HEK293 (cell line): ENCODE measurements around the gene ITGA7.

Experiments used
- ZNF274 ChIP-seq, 2 experiments: fragments of 200-500 bp in 1 of 2; fragments of 450-650 bp in 1 of 2; sonication (Bioruptor generic) in 1 of 2; formaldehyde crosslinking in 1 of 2; IDR thresholded peaks; 2 replicates each; pipeline versions ENCODE4 v1.5.1 to v1.6.1; 2014 to 2016; ENCODE audit warnings: borderline replicate concordance in 1 of 2, inconsistent platforms in 1 of 2, low read length in 1 of 2, missing biosample characterization in 1 of 2, missing genetic modification characterization in 1 of 2
- ZNF350 ChIP-seq: fragments of 450-650 bp; formaldehyde crosslinking; IDR thresholded peaks from 2 replicates; pipeline ENCODE4 v1.5.0; 2017; ENCODE audit warnings: missing biosample characterization, mild to moderate bottlenecking, missing genetic modification characterization
- ZNF585B ChIP-seq: fragments of 450-650 bp; formaldehyde crosslinking; IDR thresholded peaks from 2 replicates; pipeline ENCODE4 v1.5.1; 2016; ENCODE audit warnings: missing biosample characterization, missing genetic modification characterization
- ZNF792 ChIP-seq: fragments of 450-650 bp; formaldehyde crosslinking; IDR thresholded peaks from 2 replicates; pipeline ENCODE4 v1.5.1; 2016; ENCODE audit warnings: missing biosample characterization, missing genetic modification characterization
- TF ChIP-seq, protein P1 (sequence below): fragments of 450-650 bp; formaldehyde crosslinking; IDR thresholded peaks from 2 replicates; pipeline ENCODE4 v1.5.1; 2016; ENCODE audit warnings: missing biosample characterization, missing genetic modification characterization
- TF ChIP-seq, protein P2 (sequence below): fragments of 450-650 bp; formaldehyde crosslinking; IDR thresholded peaks from 2 replicates; pipeline ENCODE4 v1.5.1; 2016; ENCODE audit warnings: missing biosample characterization, missing genetic modification characterization
- TF ChIP-seq, protein P3 (sequence below): fragments of 450-650 bp; formaldehyde crosslinking; IDR thresholded peaks from 2 replicates; pipeline ENCODE4 v1.5.1; 2016; ENCODE audit warnings: missing biosample characterization, missing genetic modification characterization
- TF ChIP-seq, protein P4 (sequence below): fragments of 450-650 bp; formaldehyde crosslinking; IDR thresholded peaks from 2 replicates; pipeline ENCODE4 v1.5.1; 2016; ENCODE audit warnings: missing biosample characterization, missing genetic modification characterization, low read depth

DNA sequence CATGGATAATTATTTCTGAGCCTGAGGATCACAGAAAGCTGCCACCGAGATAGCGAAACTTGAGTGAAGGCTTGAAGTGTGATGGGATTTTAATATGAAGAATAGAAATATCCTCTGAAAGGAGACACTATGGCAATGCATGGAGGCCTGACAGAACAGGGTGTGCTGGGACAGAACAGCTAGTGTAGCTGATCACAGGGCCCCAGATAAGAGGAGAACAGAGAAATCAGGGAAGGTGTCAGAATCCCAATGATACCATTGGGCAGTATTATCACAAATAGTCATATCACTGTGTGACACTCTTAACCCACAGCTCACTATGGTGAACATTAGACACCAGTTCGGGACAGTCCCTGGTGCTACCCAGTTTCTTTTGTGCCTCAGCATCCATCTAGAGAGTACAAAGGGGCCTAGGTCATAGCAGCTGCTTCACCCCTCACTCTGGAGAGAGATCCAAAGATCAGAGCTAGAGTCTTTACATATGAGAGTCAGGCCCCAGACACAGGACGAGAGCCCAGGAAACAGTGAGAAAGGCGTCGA lies 71.5 kb downstream of the ITGA7 start:
- TF ChIP-seq, protein P1, sequence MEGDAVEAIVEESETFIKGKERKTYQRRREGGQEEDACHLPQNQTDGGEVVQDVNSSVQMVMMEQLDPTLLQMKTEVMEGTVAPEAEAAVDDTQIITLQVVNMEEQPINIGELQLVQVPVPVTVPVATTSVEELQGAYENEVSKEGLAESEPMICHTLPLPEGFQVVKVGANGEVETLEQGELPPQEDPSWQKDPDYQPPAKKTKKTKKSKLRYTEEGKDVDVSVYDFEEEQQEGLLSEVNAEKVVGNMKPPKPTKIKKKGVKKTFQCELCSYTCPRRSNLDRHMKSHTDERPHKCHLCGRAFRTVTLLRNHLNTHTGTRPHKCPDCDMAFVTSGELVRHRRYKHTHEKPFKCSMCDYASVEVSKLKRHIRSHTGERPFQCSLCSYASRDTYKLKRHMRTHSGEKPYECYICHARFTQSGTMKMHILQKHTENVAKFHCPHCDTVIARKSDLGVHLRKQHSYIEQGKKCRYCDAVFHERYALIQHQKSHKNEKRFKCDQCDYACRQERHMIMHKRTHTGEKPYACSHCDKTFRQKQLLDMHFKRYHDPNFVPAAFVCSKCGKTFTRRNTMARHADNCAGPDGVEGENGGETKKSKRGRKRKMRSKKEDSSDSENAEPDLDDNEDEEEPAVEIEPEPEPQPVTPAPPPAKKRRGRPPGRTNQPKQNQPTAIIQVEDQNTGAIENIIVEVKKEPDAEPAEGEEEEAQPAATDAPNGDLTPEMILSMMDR (tag by site-specific recombination) = no peak
- TF ChIP-seq, protein P2, sequence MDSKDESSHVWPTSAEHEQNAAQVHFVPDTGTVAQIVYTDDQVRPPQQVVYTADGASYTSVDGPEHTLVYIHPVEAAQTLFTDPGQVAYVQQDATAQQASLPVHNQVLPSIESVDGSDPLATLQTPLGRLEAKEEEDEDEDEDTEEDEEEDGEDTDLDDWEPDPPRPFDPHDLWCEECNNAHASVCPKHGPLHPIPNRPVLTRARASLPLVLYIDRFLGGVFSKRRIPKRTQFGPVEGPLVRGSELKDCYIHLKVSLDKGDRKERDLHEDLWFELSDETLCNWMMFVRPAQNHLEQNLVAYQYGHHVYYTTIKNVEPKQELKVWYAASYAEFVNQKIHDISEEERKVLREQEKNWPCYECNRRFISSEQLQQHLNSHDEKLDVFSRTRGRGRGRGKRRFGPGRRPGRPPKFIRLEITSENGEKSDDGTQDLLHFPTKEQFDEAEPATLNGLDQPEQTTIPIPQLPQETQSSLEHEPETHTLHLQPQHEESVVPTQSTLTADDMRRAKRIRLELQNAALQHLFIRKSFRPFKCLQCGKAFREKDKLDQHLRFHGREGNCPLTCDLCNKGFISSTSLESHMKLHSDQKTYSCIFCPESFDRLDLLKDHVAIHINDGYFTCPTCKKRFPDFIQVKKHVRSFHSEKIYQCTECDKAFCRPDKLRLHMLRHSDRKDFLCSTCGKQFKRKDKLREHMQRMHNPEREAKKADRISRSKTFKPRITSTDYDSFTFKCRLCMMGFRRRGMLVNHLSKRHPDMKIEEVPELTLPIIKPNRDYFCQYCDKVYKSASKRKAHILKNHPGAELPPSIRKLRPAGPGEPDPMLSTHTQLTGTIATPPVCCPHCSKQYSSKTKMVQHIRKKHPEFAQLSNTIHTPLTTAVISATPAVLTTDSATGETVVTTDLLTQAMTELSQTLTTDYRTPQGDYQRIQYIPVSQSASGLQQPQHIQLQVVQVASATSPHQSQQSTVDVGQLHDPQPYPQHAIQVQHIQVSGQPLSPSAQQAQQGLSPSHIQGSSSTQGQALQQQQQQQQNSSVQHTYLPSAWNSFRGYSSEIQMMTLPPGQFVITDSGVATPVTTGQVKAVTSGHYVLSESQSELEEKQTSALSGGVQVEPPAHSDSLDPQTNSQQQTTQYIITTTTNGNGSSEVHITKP = no peak
- TF ChIP-seq ZNF792 (tag by site-specific recombination) (no peak), ZNF350 (no peak), ZNF585B (tag by site-specific recombination) (no peak), ZNF274 (IDR thresholded peaks at IDR 0.05; ENCODE audit: low read length) (no peak), ZNF274 (tag by site-specific recombination; IDR thresholded peaks at IDR 0.05; ENCODE audit: borderline replicate concordance) (no peak)
- TF ChIP-seq, protein P3, sequence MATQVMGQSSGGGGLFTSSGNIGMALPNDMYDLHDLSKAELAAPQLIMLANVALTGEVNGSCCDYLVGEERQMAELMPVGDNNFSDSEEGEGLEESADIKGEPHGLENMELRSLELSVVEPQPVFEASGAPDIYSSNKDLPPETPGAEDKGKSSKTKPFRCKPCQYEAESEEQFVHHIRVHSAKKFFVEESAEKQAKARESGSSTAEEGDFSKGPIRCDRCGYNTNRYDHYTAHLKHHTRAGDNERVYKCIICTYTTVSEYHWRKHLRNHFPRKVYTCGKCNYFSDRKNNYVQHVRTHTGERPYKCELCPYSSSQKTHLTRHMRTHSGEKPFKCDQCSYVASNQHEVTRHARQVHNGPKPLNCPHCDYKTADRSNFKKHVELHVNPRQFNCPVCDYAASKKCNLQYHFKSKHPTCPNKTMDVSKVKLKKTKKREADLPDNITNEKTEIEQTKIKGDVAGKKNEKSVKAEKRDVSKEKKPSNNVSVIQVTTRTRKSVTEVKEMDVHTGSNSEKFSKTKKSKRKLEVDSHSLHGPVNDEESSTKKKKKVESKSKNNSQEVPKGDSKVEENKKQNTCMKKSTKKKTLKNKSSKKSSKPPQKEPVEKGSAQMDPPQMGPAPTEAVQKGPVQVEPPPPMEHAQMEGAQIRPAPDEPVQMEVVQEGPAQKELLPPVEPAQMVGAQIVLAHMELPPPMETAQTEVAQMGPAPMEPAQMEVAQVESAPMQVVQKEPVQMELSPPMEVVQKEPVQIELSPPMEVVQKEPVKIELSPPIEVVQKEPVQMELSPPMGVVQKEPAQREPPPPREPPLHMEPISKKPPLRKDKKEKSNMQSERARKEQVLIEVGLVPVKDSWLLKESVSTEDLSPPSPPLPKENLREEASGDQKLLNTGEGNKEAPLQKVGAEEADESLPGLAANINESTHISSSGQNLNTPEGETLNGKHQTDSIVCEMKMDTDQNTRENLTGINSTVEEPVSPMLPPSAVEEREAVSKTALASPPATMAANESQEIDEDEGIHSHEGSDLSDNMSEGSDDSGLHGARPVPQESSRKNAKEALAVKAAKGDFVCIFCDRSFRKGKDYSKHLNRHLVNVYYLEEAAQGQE (tag by site-specific recombination) = no peak
- TF ChIP-seq, protein P4, sequence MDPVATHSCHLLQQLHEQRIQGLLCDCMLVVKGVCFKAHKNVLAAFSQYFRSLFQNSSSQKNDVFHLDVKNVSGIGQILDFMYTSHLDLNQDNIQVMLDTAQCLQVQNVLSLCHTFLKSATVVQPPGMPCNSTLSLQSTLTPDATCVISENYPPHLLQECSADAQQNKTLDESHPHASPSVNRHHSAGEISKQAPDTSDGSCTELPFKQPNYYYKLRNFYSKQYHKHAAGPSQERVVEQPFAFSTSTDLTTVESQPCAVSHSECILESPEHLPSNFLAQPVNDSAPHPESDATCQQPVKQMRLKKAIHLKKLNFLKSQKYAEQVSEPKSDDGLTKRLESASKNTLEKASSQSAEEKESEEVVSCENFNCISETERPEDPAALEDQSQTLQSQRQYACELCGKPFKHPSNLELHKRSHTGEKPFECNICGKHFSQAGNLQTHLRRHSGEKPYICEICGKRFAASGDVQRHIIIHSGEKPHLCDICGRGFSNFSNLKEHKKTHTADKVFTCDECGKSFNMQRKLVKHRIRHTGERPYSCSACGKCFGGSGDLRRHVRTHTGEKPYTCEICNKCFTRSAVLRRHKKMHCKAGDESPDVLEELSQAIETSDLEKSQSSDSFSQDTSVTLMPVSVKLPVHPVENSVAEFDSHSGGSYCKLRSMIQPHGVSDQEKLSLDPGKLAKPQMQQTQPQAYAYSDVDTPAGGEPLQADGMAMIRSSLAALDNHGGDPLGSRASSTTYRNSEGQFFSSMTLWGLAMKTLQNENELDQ = no peak
